ENCODE measurements around the gene CEP104.

CEP104 gene

GRCh38 chr1:3777647-3778589 lies 79.1 kb downstream of the CEP104 start:
- no peak for DNase-seq (ENCODE audit: low spot score)

GRCh38 chr1:3777078-3777547 lies 79.9 kb downstream of the CEP104 start:
- no peak for DNase-seq (ENCODE audit: low spot score)

DNA sequence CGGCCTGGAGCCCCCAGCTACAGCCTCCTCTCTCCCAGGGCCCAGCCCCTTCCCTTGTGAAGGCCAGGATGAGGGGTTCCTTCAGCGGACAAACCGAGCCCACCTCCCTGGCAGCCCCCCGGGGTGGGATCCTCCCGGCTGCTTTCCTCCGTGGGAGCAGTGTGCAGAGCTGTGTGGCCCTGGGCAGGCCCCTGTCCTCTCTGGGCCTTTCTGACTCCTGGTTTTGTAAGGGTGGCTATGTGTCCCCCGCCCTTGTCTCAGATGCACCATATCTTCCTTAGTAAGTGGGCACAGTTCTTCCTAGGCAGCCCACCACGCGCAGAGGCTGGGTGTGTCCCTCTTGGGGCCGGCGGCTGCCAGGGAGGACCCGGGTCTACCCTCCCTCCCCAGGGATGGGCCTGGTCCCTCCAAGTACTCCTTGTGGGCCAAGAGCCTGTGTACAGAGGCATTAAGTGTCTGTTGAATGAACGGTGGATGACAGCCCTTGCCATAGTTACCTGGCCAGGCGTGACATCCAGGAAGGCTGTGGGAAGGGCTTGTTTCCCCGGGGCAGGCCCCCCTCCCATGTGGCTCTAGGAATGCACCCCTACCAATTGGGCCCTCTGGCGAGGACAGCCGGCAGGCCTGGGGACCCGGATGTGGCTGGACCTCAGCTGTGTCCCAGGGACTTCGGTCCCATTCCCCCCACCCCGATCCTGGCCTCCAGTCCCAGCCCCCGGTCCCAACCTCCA lies 80.6 kb downstream of the CEP104 start:
- DNase-seq (ENCODE audit: low spot score) = no peak

DNA sequence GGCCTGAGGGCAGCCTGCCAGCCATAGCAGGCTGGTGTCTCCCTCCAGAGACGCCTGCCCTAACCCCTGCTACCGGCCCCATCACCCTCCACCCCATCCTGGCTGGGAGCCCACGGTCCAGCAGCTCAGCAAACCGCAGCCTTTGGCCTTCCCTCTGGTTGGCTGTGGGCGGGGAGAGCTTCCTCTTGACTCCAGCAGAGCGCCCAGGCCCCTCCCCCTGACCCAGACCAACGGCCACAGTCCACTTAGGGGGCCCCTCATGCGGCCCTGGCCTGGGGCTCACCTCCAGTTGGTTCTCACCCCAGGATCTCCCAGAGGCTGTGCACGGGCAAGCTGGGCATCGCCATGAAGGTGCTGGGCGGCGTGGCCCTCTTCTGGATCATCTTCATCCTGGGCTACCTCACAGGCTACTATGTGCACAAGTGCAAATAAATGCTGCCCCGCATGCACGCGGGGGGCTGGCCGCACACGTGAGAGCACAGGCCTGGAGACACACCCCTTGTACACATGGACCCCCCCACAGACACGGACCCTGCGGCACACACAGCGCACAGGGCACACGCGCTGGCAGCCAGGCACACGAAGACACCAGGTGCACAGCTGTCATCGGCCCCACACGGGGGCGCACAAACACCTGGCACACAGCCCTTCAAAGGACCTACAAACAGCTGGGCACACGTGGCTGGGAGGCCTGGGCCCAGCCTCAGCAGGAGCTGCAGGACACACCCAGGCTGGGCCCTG lies 81.4 kb downstream of the CEP104 start:
- peak; percentile 80 for DNase-seq (ENCODE audit: low spot score)

DNA sequence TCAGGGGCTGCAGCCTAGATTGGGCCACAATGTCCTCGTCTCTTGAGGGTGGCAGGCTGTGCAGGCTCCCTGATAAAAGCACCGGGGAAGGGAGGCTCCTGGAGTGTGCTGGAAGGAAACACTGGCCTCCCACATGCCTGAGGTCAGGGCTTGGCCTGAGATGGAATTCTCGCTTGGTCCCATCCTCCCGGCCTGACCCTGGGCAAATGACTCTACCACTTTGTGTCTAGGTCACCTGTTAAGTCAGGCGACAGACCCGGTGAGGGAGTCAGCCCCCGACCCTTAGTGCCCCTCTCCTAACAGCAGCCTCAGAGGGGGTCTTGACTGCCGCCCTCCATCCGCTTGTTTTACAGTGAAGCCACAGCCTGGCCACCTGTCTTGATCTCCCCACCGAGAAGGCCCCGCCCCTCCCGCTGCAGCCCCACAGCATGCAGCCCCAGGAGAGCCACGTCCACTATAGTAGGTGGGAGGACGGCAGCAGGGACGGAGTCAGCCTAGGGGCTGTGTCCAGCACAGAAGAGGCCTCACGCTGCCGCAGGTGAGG lies 82.0 kb downstream of the CEP104 start:
- DNase-seq (ENCODE audit: low spot score) = no peak

DNA sequence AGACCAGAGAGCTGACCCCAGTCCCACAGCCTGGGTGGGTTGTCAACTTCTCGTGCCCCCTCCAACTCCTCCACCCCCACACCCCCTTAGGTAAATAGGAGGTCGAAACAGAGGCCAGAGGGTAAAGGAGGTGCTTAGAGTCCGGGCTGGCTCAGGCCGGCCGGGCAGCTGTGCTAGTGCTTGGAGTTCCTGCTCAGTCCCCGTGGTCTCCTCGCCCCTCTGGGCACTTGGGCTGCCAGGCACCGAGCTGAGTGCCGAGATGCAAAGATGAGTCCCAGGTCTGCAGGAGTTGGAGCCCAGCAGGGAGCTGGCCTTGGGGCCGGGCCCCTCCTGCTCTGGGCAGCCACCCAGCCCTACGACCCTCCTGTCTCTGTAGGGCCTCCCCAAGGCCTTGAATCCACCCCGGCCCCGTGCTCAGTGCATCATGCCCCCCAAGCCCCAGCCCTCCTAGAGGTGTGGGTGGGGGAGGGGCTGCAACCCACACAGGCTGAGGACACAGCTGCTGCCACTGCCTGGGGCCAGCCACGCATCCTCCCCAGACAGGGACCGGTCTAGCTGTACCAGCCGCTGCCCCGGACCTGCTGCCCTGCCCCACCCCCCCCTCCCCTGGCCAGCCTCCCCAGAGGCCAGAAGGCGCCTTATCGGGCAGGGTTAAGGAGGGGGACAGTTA lies 82.6 kb downstream of the CEP104 start:
- no peak for DNase-seq (ENCODE audit: low spot score)

- no peak for DNase-seq (ENCODE audit: low spot score)
Observed at GRCh38 chr1:3773572-3774275, 83.3 kb downstream of the CEP104 start.

GRCh38 chr1:3772715-3773571 lies 84.1 kb downstream of the CEP104 start, which contains the start of gene SMIM1:
SMIM1 (plus strand) TSS chr1:3772749; CDS start chr1:3775374, 2,625 bp downstream.
- DNase-seq (ENCODE audit: low spot score) = no peak

- DNase-seq (ENCODE audit: low spot score) = peak; percentile 93
Observed at GRCh38 chr1:3772027-3772714, 84.8 kb downstream of the CEP104 start.

DNA sequence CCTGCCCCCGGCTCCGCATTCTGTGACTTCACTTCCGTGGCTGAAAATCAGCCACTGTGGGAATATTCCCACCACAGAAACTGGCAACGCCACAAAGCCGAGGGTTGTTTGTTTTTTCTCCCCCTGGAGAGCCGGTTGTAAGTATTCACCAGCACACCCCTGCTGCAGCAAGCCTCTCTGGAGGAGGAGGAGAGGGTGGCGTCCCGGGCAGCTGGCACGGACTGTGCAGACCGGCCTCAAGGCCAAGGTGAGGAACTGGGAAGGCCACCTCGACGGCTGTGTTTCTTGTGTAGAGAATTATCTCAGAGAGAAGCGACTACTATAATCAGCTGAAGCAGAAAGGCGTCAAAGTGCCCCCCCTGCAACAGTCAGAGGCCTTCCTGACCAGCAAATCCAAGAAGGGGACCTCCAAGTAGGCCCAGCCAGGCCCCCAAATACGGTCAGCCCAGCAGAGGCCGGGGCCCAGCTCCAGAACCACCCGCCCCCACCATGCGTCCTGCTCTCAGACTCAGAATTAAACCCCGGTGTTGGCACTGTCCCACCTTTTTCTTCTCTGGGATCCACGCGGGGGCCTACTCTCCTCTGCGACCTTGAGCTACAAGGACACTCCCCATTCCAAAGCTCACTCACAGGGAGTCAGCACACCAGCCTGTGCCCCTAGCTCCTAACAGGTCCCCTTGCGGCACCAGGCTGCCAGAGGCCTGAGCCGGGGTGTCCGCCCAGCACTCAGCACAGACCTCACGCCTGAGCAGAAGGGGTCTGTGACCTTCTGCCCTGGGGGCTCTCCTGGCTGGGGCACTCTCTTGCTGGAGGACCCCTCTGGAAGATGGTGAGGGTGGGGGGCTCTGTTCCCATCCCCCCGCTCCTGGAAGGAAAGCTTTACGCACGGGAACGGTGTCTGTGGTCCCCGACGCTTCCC lies 85.6 kb downstream of the CEP104 start:
- peak; percentile 60 for DNase-seq (ENCODE audit: low spot score)

DNA sequence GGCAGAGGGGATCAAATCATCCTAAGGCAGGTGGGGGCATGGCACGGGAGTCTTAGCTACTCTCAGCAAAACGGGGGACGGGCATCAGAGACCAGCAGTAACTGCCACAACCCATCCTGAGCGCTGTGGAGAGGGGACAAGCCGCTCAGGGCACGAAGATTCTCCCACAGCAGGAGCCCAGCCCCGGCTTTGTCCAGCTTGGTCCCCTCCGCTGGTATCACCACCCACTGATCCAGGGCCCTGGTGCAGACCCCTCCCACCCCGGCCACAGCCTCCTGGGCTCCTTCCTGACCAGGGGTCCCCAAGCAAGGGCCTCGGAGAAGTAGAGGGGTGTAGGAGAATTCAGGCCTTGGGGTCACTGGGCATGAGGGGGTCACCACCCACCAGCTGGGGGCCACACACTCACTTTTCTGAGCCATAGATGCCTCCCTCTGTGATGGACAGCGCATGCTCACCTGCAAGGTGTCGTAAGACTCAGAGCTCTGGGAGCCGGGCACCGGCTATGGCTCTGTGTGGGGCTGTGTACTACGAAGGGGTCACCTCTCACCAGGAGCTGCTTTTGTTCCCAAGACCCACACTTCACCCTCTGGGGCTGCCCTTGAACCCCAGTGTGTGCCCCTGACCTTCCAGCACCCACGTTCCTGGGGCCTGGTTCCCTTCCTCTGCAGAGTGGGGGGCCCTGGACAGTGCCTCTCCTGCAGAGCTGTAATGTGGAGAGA lies 86.8 kb downstream of the CEP104 start:
- DNase-seq (ENCODE audit: low spot score) = no peak

- no peak for DNase-seq (ENCODE audit: low spot score)
Observed at GRCh38 chr1:3768811-3769390, 88.1 kb downstream of the CEP104 start.

GRCh38 chr1:3767328-3767925 lies 89.6 kb downstream of the CEP104 start:
- no peak for DNase-seq (ENCODE audit: low spot score)

GRCh38 chr1:3763351-3764125 lies 93.5 kb downstream of the CEP104 start:
- no peak for DNase-seq (ENCODE audit: low spot score)

GRCh38 chr1:3762873-3763228 lies 94.2 kb downstream of the CEP104 start:
- DNase-seq (ENCODE audit: low spot score) = no peak

All from HuH-7.5 (cell line).